ENCODE results near the gene CD163L1.

The CD163L1 gene

GRCh38 chr12:7444076-7444475, at the start of gene CD163L1:
CD163L1 (minus strand) TSS chr12:7444153; CDS start chr12:7444127, 26 bp downstream.
- H3K4me3 ChIP-seq (replicated peaks; ENCODE audit: low read depth, low read length) = no peak within 1 kb of the TSS
- TF ChIP-seq, protein P1, sequence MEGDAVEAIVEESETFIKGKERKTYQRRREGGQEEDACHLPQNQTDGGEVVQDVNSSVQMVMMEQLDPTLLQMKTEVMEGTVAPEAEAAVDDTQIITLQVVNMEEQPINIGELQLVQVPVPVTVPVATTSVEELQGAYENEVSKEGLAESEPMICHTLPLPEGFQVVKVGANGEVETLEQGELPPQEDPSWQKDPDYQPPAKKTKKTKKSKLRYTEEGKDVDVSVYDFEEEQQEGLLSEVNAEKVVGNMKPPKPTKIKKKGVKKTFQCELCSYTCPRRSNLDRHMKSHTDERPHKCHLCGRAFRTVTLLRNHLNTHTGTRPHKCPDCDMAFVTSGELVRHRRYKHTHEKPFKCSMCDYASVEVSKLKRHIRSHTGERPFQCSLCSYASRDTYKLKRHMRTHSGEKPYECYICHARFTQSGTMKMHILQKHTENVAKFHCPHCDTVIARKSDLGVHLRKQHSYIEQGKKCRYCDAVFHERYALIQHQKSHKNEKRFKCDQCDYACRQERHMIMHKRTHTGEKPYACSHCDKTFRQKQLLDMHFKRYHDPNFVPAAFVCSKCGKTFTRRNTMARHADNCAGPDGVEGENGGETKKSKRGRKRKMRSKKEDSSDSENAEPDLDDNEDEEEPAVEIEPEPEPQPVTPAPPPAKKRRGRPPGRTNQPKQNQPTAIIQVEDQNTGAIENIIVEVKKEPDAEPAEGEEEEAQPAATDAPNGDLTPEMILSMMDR (IDR thresholded peaks at IDR 0.05; ENCODE audit: low read depth, low read length, missing control alignments) = no peak
- DNase-seq (ENCODE audit: extremely low read depth, low read depth) = no peak

GRCh38 chr12:7493006-7493405, 49.1 kb upstream of the CD163L1 start:
- no peak for DNase-seq (ENCODE audit: extremely low read depth, low read depth)
- TF ChIP-seq, protein P1 (IDR thresholded peaks at IDR 0.05; ENCODE audit: low read depth, low read length, missing control alignments) = no peak
- no peak overlapping the region for H3K4me3 ChIP-seq (replicated peaks; ENCODE audit: low read depth, low read length)

DNA sequence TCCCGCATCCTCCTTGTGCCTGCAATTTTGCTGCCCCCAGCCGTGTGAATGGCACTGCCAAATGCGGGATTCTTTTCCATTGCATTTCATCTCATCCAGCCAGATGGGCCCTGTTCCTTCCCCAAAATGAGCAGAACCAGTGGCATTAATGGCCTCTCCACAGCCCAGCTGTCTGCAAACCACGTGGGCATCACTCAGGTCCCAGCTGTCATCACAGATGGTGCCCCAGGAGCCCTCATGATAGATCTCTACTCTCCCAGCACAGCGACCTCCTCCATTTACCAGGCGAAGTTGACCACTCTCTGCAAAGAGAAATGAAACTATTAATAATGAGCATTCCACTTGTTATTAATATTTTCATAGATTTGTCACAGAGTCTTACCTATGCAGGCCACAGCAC, 42.6 kb upstream of the CD163L1 start:
- H3K4me3 ChIP-seq (replicated peaks; ENCODE audit: low read depth, low read length) = no peak overlapping the region
- TF ChIP-seq, protein P1 (IDR thresholded peaks at IDR 0.05; ENCODE audit: low read depth, low read length, missing control alignments) = no peak
- no peak for DNase-seq (ENCODE audit: extremely low read depth, low read depth)

- H3K4me3 ChIP-seq (replicated peaks; ENCODE audit: low read depth, low read length) = no peak overlapping the region
- DNase-seq (ENCODE audit: extremely low read depth, low read depth) = no peak
- TF ChIP-seq, protein P1 (IDR thresholded peaks at IDR 0.05; ENCODE audit: low read depth, low read length, missing control alignments) = no peak
Measured at GRCh38 chr12:7485095-7485494, 41.1 kb upstream of the CD163L1 start.

DNA sequence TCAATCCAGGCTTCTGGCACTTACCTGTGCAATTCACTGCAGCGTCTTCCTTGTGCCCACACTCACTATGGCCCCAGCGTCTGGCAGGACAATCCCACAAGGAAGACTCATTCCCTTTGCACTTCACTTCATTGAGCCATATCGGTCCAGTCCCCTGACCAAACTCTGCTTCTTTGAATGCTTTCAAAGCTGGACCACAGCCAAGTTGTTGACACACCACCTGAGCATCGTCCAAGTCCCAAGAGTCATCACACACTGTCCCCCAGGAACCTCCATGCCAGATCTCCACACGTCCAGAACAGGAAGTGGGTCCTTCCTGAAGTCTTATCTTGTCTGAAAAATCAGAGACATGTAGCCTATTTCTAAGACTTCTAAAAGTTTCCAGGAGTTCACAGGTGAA, 39.4 kb upstream of the CD163L1 start:
- no peak overlapping the region for H3K4me3 ChIP-seq (replicated peaks; ENCODE audit: low read depth, low read length)
- DNase-seq (ENCODE audit: extremely low read depth, low read depth) = no peak
- TF ChIP-seq, protein P1 (IDR thresholded peaks at IDR 0.05; ENCODE audit: low read depth, low read length, missing control alignments) = no peak

DNA sequence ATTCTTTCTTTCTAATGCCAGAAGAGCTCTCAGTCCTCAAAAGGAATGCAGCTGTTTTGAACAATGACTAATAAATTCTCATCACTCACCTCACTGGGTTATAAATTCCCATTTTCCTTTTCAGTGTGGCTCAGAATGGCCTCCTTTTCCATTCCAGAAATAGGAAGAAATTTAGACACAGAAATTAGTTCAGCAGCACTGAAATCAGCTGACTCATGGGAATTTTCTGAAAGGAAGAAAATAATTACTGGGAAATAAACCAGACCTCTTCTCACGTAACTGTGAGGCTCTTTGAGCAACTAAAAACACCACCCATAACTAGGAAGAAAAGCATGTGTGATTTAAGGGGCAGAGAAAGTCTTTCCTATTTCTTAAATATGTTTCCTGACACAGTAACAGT, 35.8 kb upstream of the CD163L1 start:
- DNase-seq (ENCODE audit: extremely low read depth, low read depth) = no peak
- TF ChIP-seq, protein P1 (IDR thresholded peaks at IDR 0.05; ENCODE audit: low read depth, low read length, missing control alignments) = no peak
- no peak overlapping the region for H3K4me3 ChIP-seq (replicated peaks; ENCODE audit: low read depth, low read length)

DNA sequence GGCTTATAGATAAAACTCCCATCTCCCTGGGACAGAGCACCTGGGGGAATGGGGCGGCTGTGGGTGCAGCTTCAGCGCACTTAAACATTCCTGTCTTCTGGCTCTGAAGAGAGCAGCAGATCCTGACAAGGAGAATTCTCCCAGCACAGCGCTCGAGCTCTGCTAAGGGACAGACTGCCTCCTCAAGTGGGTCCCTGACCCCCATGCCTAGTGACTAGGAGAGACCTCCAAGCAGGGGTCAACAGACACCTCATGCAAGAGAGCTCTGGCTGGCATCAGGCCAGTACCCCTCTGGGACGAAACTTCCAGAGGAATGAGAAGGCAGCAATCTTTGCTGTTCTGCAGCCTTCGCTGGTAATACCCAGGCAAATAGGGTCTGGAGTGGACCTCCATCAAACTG, 28.1 kb upstream of the CD163L1 start:
- no peak for DNase-seq (ENCODE audit: extremely low read depth, low read depth)
- TF ChIP-seq, protein P1 (IDR thresholded peaks at IDR 0.05; ENCODE audit: low read depth, low read length, missing control alignments) = no peak
- H3K4me3 ChIP-seq (replicated peaks; ENCODE audit: low read depth, low read length) = no peak overlapping the region

All from HFF-Myc (cell line).